ENCODE data around the gene HSPH1.

The HSPH1 gene

GRCh38 chr13:31116224-31116623 lies 45.5 kb downstream of the HSPH1 start:
- Histone ChIP-seq H4K20me1 (ENCODE audit: insufficient read depth, low read length, poor library complexity, severe bottlenecking) (no peaks in the 10 kb centered on the region), H3K36me3 (ENCODE audit: insufficient read depth, low read length) (no peaks in the 10 kb centered on the region), H3K4me2 (ENCODE audit: low read depth, low read length, poor library complexity, severe bottlenecking) (no peak overlapping the region), H2AFZ (ENCODE audit: low read length) (no peak overlapping the region), H3K27me3 (ENCODE audit: insufficient read depth, low read length, poor library complexity, severe bottlenecking) (peaks cover 17% of the 10 kb centered on the region), H3K4me1 (ENCODE audit: insufficient read depth, low read length, poor library complexity, severe bottlenecking) (no peaks in the 10 kb centered on the region), H3K9me2 (replicated peaks; ENCODE audit: low read depth, low read length) (no peaks in the 10 kb centered on the region), H3K9me3 (ENCODE audit: insufficient read depth, low read depth, low read length) (no peaks in the 10 kb centered on the region), H3F3A (ENCODE audit: low read depth) (no peaks in the 10 kb centered on the region), H3K4me3 (ENCODE audit: low read length, poor library complexity, severe bottlenecking) (no peak overlapping the region), H3K79me2 (ENCODE audit: insufficient read depth, low read length) (no peaks in the 10 kb centered on the region), H3K9ac (ENCODE audit: low read depth, low read length, poor library complexity, severe bottlenecking) (no peak overlapping the region)
- TF ChIP-seq, protein P1, sequence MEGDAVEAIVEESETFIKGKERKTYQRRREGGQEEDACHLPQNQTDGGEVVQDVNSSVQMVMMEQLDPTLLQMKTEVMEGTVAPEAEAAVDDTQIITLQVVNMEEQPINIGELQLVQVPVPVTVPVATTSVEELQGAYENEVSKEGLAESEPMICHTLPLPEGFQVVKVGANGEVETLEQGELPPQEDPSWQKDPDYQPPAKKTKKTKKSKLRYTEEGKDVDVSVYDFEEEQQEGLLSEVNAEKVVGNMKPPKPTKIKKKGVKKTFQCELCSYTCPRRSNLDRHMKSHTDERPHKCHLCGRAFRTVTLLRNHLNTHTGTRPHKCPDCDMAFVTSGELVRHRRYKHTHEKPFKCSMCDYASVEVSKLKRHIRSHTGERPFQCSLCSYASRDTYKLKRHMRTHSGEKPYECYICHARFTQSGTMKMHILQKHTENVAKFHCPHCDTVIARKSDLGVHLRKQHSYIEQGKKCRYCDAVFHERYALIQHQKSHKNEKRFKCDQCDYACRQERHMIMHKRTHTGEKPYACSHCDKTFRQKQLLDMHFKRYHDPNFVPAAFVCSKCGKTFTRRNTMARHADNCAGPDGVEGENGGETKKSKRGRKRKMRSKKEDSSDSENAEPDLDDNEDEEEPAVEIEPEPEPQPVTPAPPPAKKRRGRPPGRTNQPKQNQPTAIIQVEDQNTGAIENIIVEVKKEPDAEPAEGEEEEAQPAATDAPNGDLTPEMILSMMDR (conservative IDR thresholded peaks at IDR 0.05; ENCODE audit: low read length) = no peak
- TF ChIP-seq EZH2phosphoT487 (IDR thresholded peaks at IDR 0.05; ENCODE audit: borderline replicate concordance) = no peak

DNA sequence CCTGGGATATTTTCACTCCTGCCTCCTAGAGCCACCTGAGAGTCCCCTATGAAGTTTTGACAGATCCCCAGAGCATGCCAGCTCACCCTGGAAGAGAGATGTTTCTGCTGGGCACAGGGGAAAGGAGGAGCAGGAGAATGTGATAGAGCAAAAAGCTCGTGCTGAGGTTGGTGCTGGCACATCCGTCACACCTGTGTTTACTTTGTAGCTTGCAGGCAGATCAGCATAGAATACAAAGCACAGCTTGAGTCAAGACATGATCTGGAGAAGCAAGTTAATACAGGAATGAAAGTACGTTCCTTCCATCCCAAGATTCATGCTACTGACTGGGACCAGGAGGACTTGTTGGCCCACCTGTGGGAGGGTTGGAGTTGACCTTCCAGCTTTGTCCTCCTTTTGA lies 46.1 kb downstream of the HSPH1 start:
- H3K9me3 ChIP-seq (ENCODE audit: insufficient read depth, low read depth, low read length) = no peaks in the 10 kb centered on the region
- H3K4me1 ChIP-seq (ENCODE audit: insufficient read depth, low read length, poor library complexity, severe bottlenecking) = no peaks in the 10 kb centered on the region
- no peak overlapping the region for H2AFZ ChIP-seq (ENCODE audit: low read length)
- H3K27me3 ChIP-seq (ENCODE audit: insufficient read depth, low read length, poor library complexity, severe bottlenecking) = peaks cover 17% of the 10 kb centered on the region
- TF ChIP-seq, protein P1 (conservative IDR thresholded peaks at IDR 0.05; ENCODE audit: low read length) = no peak
- TF ChIP-seq EZH2phosphoT487 (IDR thresholded peaks at IDR 0.05; ENCODE audit: borderline replicate concordance) = no peak
- no peaks in the 10 kb centered on the region for H3K36me3 ChIP-seq (ENCODE audit: insufficient read depth, low read length)
- H3K79me2 ChIP-seq (ENCODE audit: insufficient read depth, low read length) = no peaks in the 10 kb centered on the region
- H3K9me2 ChIP-seq (replicated peaks; ENCODE audit: low read depth, low read length) = no peaks in the 10 kb centered on the region
- no peak overlapping the region for H3K9ac ChIP-seq (ENCODE audit: low read depth, low read length, poor library complexity, severe bottlenecking)
- H3K4me3 ChIP-seq (ENCODE audit: low read length, poor library complexity, severe bottlenecking) = no peak overlapping the region
- no peaks in the 10 kb centered on the region for H3F3A ChIP-seq (ENCODE audit: low read depth)
- H4K20me1 ChIP-seq (ENCODE audit: insufficient read depth, low read length, poor library complexity, severe bottlenecking) = no peaks in the 10 kb centered on the region
- H3K4me2 ChIP-seq (ENCODE audit: low read depth, low read length, poor library complexity, severe bottlenecking) = no peak overlapping the region

DNA sequence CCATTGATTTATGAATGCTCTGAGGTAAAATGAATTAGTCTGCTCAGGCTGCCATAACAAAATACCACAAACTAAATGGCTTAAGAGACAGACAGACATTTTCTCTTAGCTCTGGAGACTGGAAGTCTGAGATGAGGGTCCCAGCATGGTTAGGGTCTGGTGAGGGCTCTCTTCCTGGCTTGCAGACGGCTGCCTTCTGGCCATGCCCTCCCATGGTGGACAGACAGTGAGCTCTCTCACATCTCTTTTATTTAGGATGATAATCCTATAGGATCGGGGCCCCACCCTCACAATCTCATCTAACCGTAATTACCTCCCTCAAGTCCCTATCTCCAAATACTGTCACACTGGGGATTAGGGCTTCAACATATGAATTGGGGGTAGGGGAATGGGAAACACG lies 47.1 kb downstream of the HSPH1 start:
- H3K9ac ChIP-seq (ENCODE audit: low read depth, low read length, poor library complexity, severe bottlenecking) = no peak overlapping the region
- no peaks in the 10 kb centered on the region for H3K9me2 ChIP-seq (replicated peaks; ENCODE audit: low read depth, low read length)
- no peak overlapping the region for H2AFZ ChIP-seq (ENCODE audit: low read length)
- no peak overlapping the region for H3K4me3 ChIP-seq (ENCODE audit: low read length, poor library complexity, severe bottlenecking)
- TF ChIP-seq, protein P1 (conservative IDR thresholded peaks at IDR 0.05; ENCODE audit: low read length) = no peak
- no peak for TF ChIP-seq EZH2phosphoT487 (IDR thresholded peaks at IDR 0.05; ENCODE audit: borderline replicate concordance)
- no peaks in the 10 kb centered on the region for H3K36me3 ChIP-seq (ENCODE audit: insufficient read depth, low read length)
- no peaks in the 10 kb centered on the region for H3K9me3 ChIP-seq (ENCODE audit: insufficient read depth, low read depth, low read length)
- no peaks in the 10 kb centered on the region for H3K4me1 ChIP-seq (ENCODE audit: insufficient read depth, low read length, poor library complexity, severe bottlenecking)
- peaks cover 17% of the 10 kb centered on the region for H3K27me3 ChIP-seq (ENCODE audit: insufficient read depth, low read length, poor library complexity, severe bottlenecking)
- no peaks in the 10 kb centered on the region for H3K79me2 ChIP-seq (ENCODE audit: insufficient read depth, low read length)
- no peaks in the 10 kb centered on the region for H4K20me1 ChIP-seq (ENCODE audit: insufficient read depth, low read length, poor library complexity, severe bottlenecking)
- H3K4me2 ChIP-seq (ENCODE audit: low read depth, low read length, poor library complexity, severe bottlenecking) = no peak overlapping the region
- no peaks in the 10 kb centered on the region for H3F3A ChIP-seq (ENCODE audit: low read depth)
